Mesenchymal stem cell (in vitro differentiated cells and primary cell): ENCODE data around the gene PRRC2B.

Experiments used
- DNase-seq: peaks from one replicate; pipeline ENCODE4 v3.0.0-alpha.2; 2013
- H2AFZ ChIP-seq: one replicate; pipeline ENCODE4 v1.6.1; 2013; ENCODE audit warnings: low read depth, mild to moderate bottlenecking, control low read depth, inconsistent platforms, low read length, moderate library complexity
- H2AK5ac ChIP-seq: 2 replicates; pipeline ENCODE4 v1.6.1; 2013; ENCODE audit warnings: low read length, moderate library complexity, mild to moderate bottlenecking, inconsistent platforms; ENCODE audit not compliant: severe bottlenecking
- H2BK120ac ChIP-seq: one replicate; pipeline ENCODE4 v1.6.1; 2013; ENCODE audit warnings: low read depth, mild to moderate bottlenecking, inconsistent platforms, low read length, moderate library complexity
- H2BK12ac ChIP-seq, 2 experiments: one replicate each; pipeline ENCODE4 v1.6.1; 2013; ENCODE audit warnings: inconsistent platforms in 2 of 2, low read length in 2 of 2, mild to moderate bottlenecking in 2 of 2, moderate library complexity in 2 of 2, control low read depth in 1 of 2
- H2BK15ac ChIP-seq: one replicate; pipeline ENCODE4 v1.6.1; 2013; ENCODE audit warnings: mild to moderate bottlenecking, low read depth, inconsistent platforms; ENCODE audit not compliant: poor library complexity, severe bottlenecking
- H2BK5ac ChIP-seq: 2 replicates; pipeline ENCODE4 v1.6.1; 2013; ENCODE audit warnings: low read depth, mild to moderate bottlenecking, low read length, control low read depth, inconsistent platforms; ENCODE audit not compliant: poor library complexity, severe bottlenecking
- H3K14ac ChIP-seq, 2 experiments: one replicate each; pipeline ENCODE4 v1.6.1; 2013; ENCODE audit warnings: inconsistent platforms in 2 of 2, low read length in 2 of 2, control low read depth in 1 of 2, mild to moderate bottlenecking in 1 of 2, moderate library complexity in 1 of 2
- H3K18ac ChIP-seq, 2 experiments: one replicate each; pipeline ENCODE4 v1.6.1; 2013; ENCODE audit warnings: inconsistent platforms in 2 of 2, low read length in 2 of 2, control low read depth in 1 of 2, low read depth in 1 of 2, mild to moderate bottlenecking in 1 of 2
- H3K23ac ChIP-seq, 2 experiments: one replicate each; pipeline ENCODE4 v1.6.1; 2013; ENCODE audit warnings: inconsistent platforms in 2 of 2, low read length in 2 of 2, mild to moderate bottlenecking in 2 of 2, moderate library complexity in 2 of 2, control low read depth in 1 of 2
- H3K27ac ChIP-seq: 2 replicates; pipeline ENCODE4 v1.5.1; 2013; ENCODE audit warnings: mild to moderate bottlenecking, moderate library complexity, low read length, control low read depth, inconsistent platforms; ENCODE audit not compliant: poor library complexity, severe bottlenecking
- H3K27me3 ChIP-seq, 2 experiments: 2 replicates each; pipeline versions ENCODE4 v1.6.1 to v1.7.0; 2013; ENCODE audit warnings: low read length in 2 of 2, mild to moderate bottlenecking in 2 of 2, moderate library complexity in 2 of 2, control low read depth in 1 of 2, inconsistent platforms in 1 of 2; ENCODE audit not compliant: control insufficient read depth in 1 of 2, insufficient read depth in 1 of 2
- H3K36me3 ChIP-seq, 2 experiments: 2 replicates each; pipeline versions ENCODE4 v1.6.1 to v1.7.0; 2013; ENCODE audit warnings: low read length in 2 of 2, control low read depth in 1 of 2, inconsistent platforms in 1 of 2, low read depth in 1 of 2, mild to moderate bottlenecking in 1 of 2; ENCODE audit not compliant: insufficient read depth in 2 of 2, control insufficient read depth in 1 of 2
- H3K4ac ChIP-seq, 2 experiments: one replicate each; pipeline ENCODE4 v1.6.1; 2013; ENCODE audit warnings: inconsistent platforms in 2 of 2, low read length in 2 of 2, mild to moderate bottlenecking in 2 of 2, moderate library complexity in 2 of 2, control low read depth in 1 of 2, low read depth in 1 of 2
- H3K4me1 ChIP-seq: 2 replicates; pipeline ENCODE4 v1.6.1; 2013; ENCODE audit warnings: low read depth, low read length, control low read depth; ENCODE audit not compliant: control insufficient read depth, insufficient read depth
- H3K4me2 ChIP-seq: 2 replicates; pipeline ENCODE4 v1.6.1; 2013; ENCODE audit warnings: low read length, mild to moderate bottlenecking, inconsistent platforms; ENCODE audit not compliant: poor library complexity, severe bottlenecking
- H3K4me3 ChIP-seq, 2 experiments: 2 replicates each; pipeline versions ENCODE4 v1.5.1 to v1.7.0; 2013; ENCODE audit warnings: low read length in 2 of 2, mild to moderate bottlenecking in 2 of 2, control low read depth in 1 of 2, low read depth in 1 of 2; ENCODE audit not compliant: insufficient read depth in 1 of 2
- H3K79me1 ChIP-seq: replicated peaks from 2 replicates; pipeline ENCODE4 v1.6.1; 2013; ENCODE audit warnings: mild to moderate bottlenecking, control low read depth, low read length, inconsistent platforms; ENCODE audit not compliant: poor library complexity, severe bottlenecking
- H3K9ac ChIP-seq: 2 replicates; pipeline ENCODE4 v1.7.0; 2013; ENCODE audit warnings: mild to moderate bottlenecking, low read length, moderate library complexity
- H3K9me3 ChIP-seq: 2 replicates; pipeline ENCODE4 v1.7.0; 2013; ENCODE audit warnings: mild to moderate bottlenecking, low read length; ENCODE audit not compliant: control insufficient read depth
- H4K8ac ChIP-seq: one replicate; pipeline ENCODE4 v1.6.1; 2013; ENCODE audit warnings: inconsistent platforms, mild to moderate bottlenecking, low read length, moderate library complexity
- H4K91ac ChIP-seq: one replicate; pipeline ENCODE4 v1.6.1; 2013; ENCODE audit warnings: mild to moderate bottlenecking, low read length, inconsistent platforms
- WGBS: methylation state at CpG from one replicate; pipeline ENCODE4 v1.1.7; 2013; ENCODE audit warnings: mixed read lengths; 5-methylcytosine and 5-hydroxymethylcytosine counted together

PRRC2B gene

DNA sequence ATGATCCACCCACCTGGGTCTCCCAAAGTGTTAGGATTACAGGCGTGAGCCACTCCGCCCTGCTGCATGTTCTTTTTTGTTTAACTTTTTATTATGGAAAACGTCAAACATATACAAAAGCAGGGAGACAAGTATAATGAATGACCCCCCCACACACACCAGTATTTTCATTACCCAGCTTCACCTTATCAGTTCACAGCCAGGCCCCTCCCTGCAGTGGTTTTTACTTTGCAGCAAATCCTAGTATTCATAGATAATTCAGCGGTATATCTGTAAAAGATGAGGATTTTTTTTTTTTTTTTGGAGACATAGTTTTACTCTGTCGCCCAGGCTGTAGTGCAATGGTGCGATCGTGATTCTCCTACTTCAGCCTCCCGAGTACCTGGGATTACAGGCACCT is 111.1 kb downstream of the PRRC2B start:
- over 99% methylated on average over 7 of the region's 8 CpGs for WGBS

DNA sequence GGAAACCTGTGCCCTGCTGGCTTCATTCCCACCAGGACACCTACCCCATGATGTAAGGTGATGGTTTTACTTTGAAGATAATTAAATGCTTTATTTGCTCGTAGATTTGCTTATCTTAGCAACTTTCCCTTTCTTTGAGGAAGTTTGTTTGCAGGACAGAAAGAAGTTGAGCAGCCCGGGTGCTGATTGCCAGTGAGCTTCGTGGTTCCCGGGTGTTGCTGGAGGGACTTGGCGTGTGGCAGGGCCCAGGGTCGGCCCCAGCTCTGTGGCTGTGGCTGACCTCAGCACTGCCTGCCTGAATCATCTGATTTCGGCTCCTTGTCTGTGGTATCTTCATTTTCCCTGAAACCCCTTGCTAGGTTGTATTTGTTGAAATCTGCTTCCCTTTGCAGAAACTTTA is 117.5 kb downstream of the PRRC2B start:
- DNase-seq = no peak
- 84% methylated on average over 7 of the region's 7 CpGs for WGBS
- H3K4ac ChIP-seq = no peak overlapping the region
- no peak overlapping the region for H2BK5ac ChIP-seq
- H3K23ac ChIP-seq = no peak overlapping the region
- no peak overlapping the region for H2BK15ac ChIP-seq
- H3K9me3 ChIP-seq = no peaks in the 10 kb centered on the region
- peaks cover 9% of the 10 kb centered on the region for H3K79me1 ChIP-seq
- no peak overlapping the region for H3K14ac ChIP-seq
- H2AK5ac ChIP-seq = no peak overlapping the region
- no peak overlapping the region for H2BK12ac ChIP-seq
- H3K4me2 ChIP-seq = no peak overlapping the region
- no peaks in the 10 kb centered on the region for H3K27me3 ChIP-seq
- H3K18ac ChIP-seq = no peak overlapping the region
- H2BK120ac ChIP-seq = no peak overlapping the region
- H3K9ac ChIP-seq = no peak overlapping the region
- no peak overlapping the region for H2AFZ ChIP-seq
- H3K36me3 ChIP-seq = peaks cover 81 to 83% of the 10 kb centered on the region in 2 experiments
- H3K4me3 ChIP-seq = no peak overlapping the region
- H4K91ac ChIP-seq = no peak overlapping the region
- no peaks in the 10 kb centered on the region for H3K4me1 ChIP-seq
- H3K27ac ChIP-seq = no peak overlapping the region
- no peak overlapping the region for H4K8ac ChIP-seq

More for the DNA sequence above, 111.1 kb downstream of the PRRC2B start:
- no peak overlapping the region for H2BK120ac ChIP-seq
- H2AK5ac ChIP-seq = no peak overlapping the region
- no peak overlapping the region for H3K14ac ChIP-seq
- no peak overlapping the region for H4K91ac ChIP-seq
- H3K4me1 ChIP-seq = peaks cover 24% of the 10 kb centered on the region
- no peak overlapping the region for H3K4me3 ChIP-seq
- H3K36me3 ChIP-seq = peaks cover 34 to 40% of the 10 kb centered on the region in 2 experiments
- H2AFZ ChIP-seq = no peak overlapping the region
- H2BK15ac ChIP-seq = no peak overlapping the region
- H3K4ac ChIP-seq = no peak overlapping the region
- H3K9me3 ChIP-seq = no peaks in the 10 kb centered on the region
- H3K9ac ChIP-seq = no peak overlapping the region
- H3K23ac ChIP-seq = no peak overlapping the region
- DNase-seq = no peak
- H3K27ac ChIP-seq = no peak overlapping the region
- no peak overlapping the region for H2BK12ac ChIP-seq
- H3K27me3 ChIP-seq = no peaks in the 10 kb centered on the region
- H4K8ac ChIP-seq = no peak overlapping the region
- H3K18ac ChIP-seq = no peak overlapping the region
- no peak overlapping the region for H3K4me2 ChIP-seq
- no peak overlapping the region for H2BK5ac ChIP-seq
- peaks cover 23% of the 10 kb centered on the region for H3K79me1 ChIP-seq

DNA sequence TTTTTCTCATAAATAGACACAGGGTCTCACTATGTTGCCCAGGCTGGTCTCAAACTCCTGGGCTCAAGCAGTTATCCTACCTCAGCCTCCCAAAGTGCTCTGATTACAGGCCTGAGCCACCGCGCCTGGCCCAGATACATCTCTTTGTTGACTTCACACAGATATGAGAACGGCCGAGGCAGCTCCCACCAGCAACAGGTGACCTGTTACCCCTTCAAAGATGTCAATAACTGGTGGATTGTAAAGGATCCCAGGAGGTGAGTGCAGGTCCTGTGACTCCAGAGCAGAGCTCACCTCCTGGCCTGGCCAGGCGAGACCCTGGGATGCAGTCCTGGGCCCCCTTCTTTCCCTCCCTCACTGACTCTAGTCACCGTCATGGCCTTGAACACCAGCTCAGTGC is 118.0 kb downstream of the PRRC2B start:
- Histone ChIP-seq H3K4ac (no peak overlapping the region), H3K9ac (no peak overlapping the region), H4K91ac (no peak overlapping the region), H2AFZ (no peak overlapping the region), H3K27me3 (no peaks in the 10 kb centered on the region), H2BK15ac (no peak overlapping the region), H3K18ac (no peak overlapping the region), H3K4me2 (no peak overlapping the region), H4K8ac (no peak overlapping the region), H3K4me3 (no peak overlapping the region), H3K9me3 (no peaks in the 10 kb centered on the region), H2BK120ac (no peak overlapping the region), H3K4me1 (no peaks in the 10 kb centered on the region), H2BK12ac (no peak overlapping the region), H3K27ac (no peak overlapping the region), H3K23ac (no peak overlapping the region), H3K79me1 (peaks cover 9% of the 10 kb centered on the region), H2AK5ac (no peak overlapping the region), H3K36me3 (peaks cover 85 to 87% of the 10 kb centered on the region in 2 experiments), H3K14ac (no peak overlapping the region), H2BK5ac (no peak overlapping the region)
- no peak for DNase-seq
- WGBS = 96% methylated on average over 6 of the region's 6 CpGs

DNA sequence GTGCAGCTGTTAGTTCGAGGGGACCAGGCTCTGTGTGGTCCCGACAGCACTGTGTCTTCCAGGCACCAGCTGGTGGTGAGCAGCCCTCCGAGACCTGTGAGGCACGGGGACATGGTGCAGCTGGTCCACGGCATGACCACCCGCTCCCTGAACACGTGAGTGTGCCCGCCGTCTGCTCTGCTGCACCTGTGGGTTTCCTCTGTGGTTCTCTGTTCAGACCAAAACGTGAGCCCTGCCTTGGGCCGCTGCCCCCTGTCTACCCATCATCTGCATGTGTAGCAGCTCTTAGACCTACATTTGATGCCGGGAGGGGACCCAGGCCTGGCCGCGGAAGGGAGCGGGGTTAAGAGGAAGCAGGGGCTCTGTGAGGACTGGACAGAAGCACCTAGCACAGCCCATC is 119.3 kb downstream of the PRRC2B start:
- Histone ChIP-seq H3K4me2 (no peak overlapping the region), H2BK5ac (no peak overlapping the region), H3K14ac (no peak overlapping the region), H3K4me1 (no peaks in the 10 kb centered on the region), H3K9me3 (no peaks in the 10 kb centered on the region), H2AFZ (no peak overlapping the region), H2BK15ac (no peak overlapping the region), H2AK5ac (no peak overlapping the region), H4K91ac (no peak overlapping the region), H3K36me3 (peaks cover 86 to 90% of the 10 kb centered on the region in 2 experiments), H2BK120ac (no peak overlapping the region), H3K4me3 (no peak overlapping the region), H3K18ac (no peak overlapping the region), H3K27ac (no peak overlapping the region), H2BK12ac (no peak overlapping the region), H3K9ac (no peak overlapping the region), H3K4ac (no peak overlapping the region), H4K8ac (no peak overlapping the region), H3K23ac (no peak overlapping the region), H3K79me1 (peaks cover 1% of the 10 kb centered on the region), H3K27me3 (no peaks in the 10 kb centered on the region)
- no peak for DNase-seq
- 98% methylated on average over 14 of the region's 15 CpGs for WGBS
